K562 (cell line): Measurements from ENCODE around the gene KCNQ4. TPM values are rescaled to one million over a fixed set of nuclear protein-coding genes. Genes with fewer than 3 reads are reported as not detected.
A peak's percentile ranks its signal among the peaks of the same experiment; 100 is the strongest.

Experiments
- ATAC-seq: fragments of 200-7000 bp; cut with Tn5 transposase; 3 replicates; pipeline ENCODE4 v1.9.1; 2020; ENCODE audit warnings: moderate library complexity
- BruUV-seq: library from RNA; stranded (reverse); fragments of 400-500 nt; replicated peaks from 2 replicates; lab custom pipeline; 2021; lab: Mats Ljungman, UMichigan
- CTCF ChIA-PET: fragments of 300-600 bp; formaldehyde crosslinking; extraction: SDS; loops from one replicate; lab custom pipeline; 2021; ENCODE audit warnings: low intra/inter-chr PET ratio; lab: Yijun Ruan, JAX
- POLR2A ChIA-PET: fragments of 300-600, 350-650 bp; sonication (Branson Sonifier 250); formaldehyde crosslinking; extraction: SDS; loops from one replicate; lab custom pipeline; 2021; ENCODE audit warnings: antibody characterized with exemption, inconsistent platforms; lab: Yijun Ruan, JAX
- DNase-seq, 4 experiments: peaks; one replicate each; pipeline versions ENCODE4 v3.0.0 to v3.0.0-alpha.2; 2011 to 2018; ENCODE audit warnings: low spot score in 3 of 4, mixed read lengths in 3 of 4; ENCODE audit errors: extremely low read depth in 1 of 4
- FAIRE-seq: peaks from 2 replicates; lab custom pipeline; 2011; peaks lifted over from hg19 to GRCh38; lab: Jason Lieb, UNC
- H2AFZ ChIP-seq: 2 replicates; pipeline ENCODE4 v1.6.0; 2011; ENCODE audit warnings: low read depth, low read length, control low read depth, inconsistent platforms
- H3K27ac ChIP-seq: fragments of 200-600 bp; 3 replicates; pipeline ENCODE4 v1.8.0; 2011; ENCODE audit warnings: low read depth, mild to moderate bottlenecking, control low read depth, inconsistent platforms, low read length, moderate library complexity, mixed read lengths; ENCODE audit errors: extremely low read depth
- H3K27me3 ChIP-seq, 2 experiments: fragments of 300-600 bp in 1 of 2; 2 replicates in 1 of 2; 3 replicates in 1 of 2; pipeline versions ENCODE4 v1.6.0 to v1.8.0; 2011; ENCODE audit warnings: inconsistent platforms in 2 of 2, low read length in 2 of 2, mild to moderate bottlenecking in 1 of 2, mixed read lengths in 1 of 2, moderate library complexity in 1 of 2; ENCODE audit not compliant: control insufficient read depth in 2 of 2, insufficient read depth in 2 of 2
- H3K36me3 ChIP-seq: fragments of 300-600 bp; 3 replicates; pipeline ENCODE4 v1.8.0; 2011; ENCODE audit warnings: mild to moderate bottlenecking, low read length, inconsistent platforms; ENCODE audit not compliant: control insufficient read depth, insufficient read depth
- H3K4me1 ChIP-seq, 2 experiments: fragments of 200-600 bp in 1 of 2; replicated peaks in 1 of 2; 2 replicates in 1 of 2; 3 replicates in 1 of 2; pipeline versions ENCODE4 v1.5.1 to v1.8.0; 2011; ENCODE audit warnings: inconsistent platforms in 2 of 2, low read length in 2 of 2, mild to moderate bottlenecking in 1 of 2, mixed read lengths in 1 of 2, moderate library complexity in 1 of 2; ENCODE audit not compliant: control insufficient read depth in 2 of 2, insufficient read depth in 2 of 2
- H3K4me2 ChIP-seq: 2 replicates; pipeline ENCODE4 v1.6.1; 2011; ENCODE audit warnings: low read length, control low read depth, inconsistent platforms, mixed read lengths; ENCODE audit not compliant: insufficient read depth
- H3K4me3 ChIP-seq: fragments of 200-600 bp; sonication (generic), shearing (Covaris generic); 2 replicates; pipeline ENCODE4 v1.5.1; 2016; ENCODE audit warnings: control low read depth, inconsistent platforms
- H3K79me2 ChIP-seq: fragments of 200-600 bp; 3 replicates; pipeline ENCODE4 v1.8.0; 2011; ENCODE audit warnings: low read length, inconsistent platforms; ENCODE audit not compliant: control insufficient read depth, insufficient read depth
- H3K9ac ChIP-seq, 2 experiments: 2 replicates each; pipeline versions ENCODE4 v1.6.0 to v1.6.1; 2011; ENCODE audit warnings: low read depth in 2 of 2, low read length in 2 of 2, control low read depth in 1 of 2, inconsistent platforms in 1 of 2, mild to moderate bottlenecking in 1 of 2, mixed read lengths in 1 of 2; ENCODE audit not compliant: insufficient read depth in 1 of 2
- H3K9me1 ChIP-seq: one replicate; pipeline ENCODE4 v1.6.0; 2011; ENCODE audit warnings: inconsistent platforms, mild to moderate bottlenecking, low read length, moderate library complexity; ENCODE audit not compliant: control insufficient read depth, insufficient read depth
- H3K9me3 ChIP-seq: replicated peaks from 2 replicates; pipeline ENCODE4 v1.5.1; 2011; ENCODE audit warnings: low read depth, low read length, inconsistent platforms; ENCODE audit not compliant: control insufficient read depth, insufficient read depth
- H4K20me1 ChIP-seq: replicated peaks from 2 replicates; pipeline ENCODE4 v1.6.1; 2011; ENCODE audit warnings: low read length, inconsistent platforms, mixed read lengths; ENCODE audit not compliant: control insufficient read depth, insufficient read depth
- FOXM1 ChIP-seq, 2 experiments: fragments of 450-650 bp in 1 of 2; sonication (generic) in 1 of 2; formaldehyde crosslinking in 1 of 2; IDR thresholded peaks; 2 replicates each; pipeline versions ENCODE4 v1.6.1 to v1.9.0; 2017 to 2022; ENCODE audit warnings: low read depth in 2 of 2, mild to moderate bottlenecking in 2 of 2, missing genetic modification reagents in 1 of 2, moderate library complexity in 1 of 2
- GABPB2 ChIP-seq: fragments of 250-450 bp; sonication (Bioruptor Pico); conservative IDR thresholded peaks from 2 replicates; pipeline ENCODE4 v1.5.1; 2021; ENCODE audit warnings: mild to moderate bottlenecking
- KDM1A ChIP-seq, 2 experiments: fragments of 450-650 bp; IDR thresholded peaks; 2 replicates each; pipeline ENCODE4 v1.6.1; 2016; ENCODE audit warnings: mild to moderate bottlenecking in 2 of 2
- POLR3A ChIP-seq: IDR thresholded peaks from 2 replicates; pipeline ENCODE4 v1.6.1; 2011; ENCODE audit warnings: borderline replicate concordance, mild to moderate bottlenecking, moderate library complexity; ENCODE audit not compliant: insufficient read length, insufficient read depth; ENCODE audit errors: extremely low read depth
- RBM15 ChIP-seq: fragments of 200-400 bp; formaldehyde crosslinking; IDR thresholded peaks from 2 replicates; pipeline ENCODE4 v1.6.1; 2018; ENCODE audit warnings: mild to moderate bottlenecking, low read length, moderate library complexity; ENCODE audit not compliant: insufficient read depth
- THAP7 ChIP-seq: fragments of 250-450 bp; sonication (Bioruptor Pico); IDR thresholded peaks from 2 replicates; pipeline ENCODE4 v1.5.0; 2021
- ZBTB2 ChIP-seq: fragments of 450-650 bp; IDR thresholded peaks from 2 replicates; pipeline ENCODE4 v1.6.1; 2016; ENCODE audit warnings: antibody characterized with exemption
- ZFP36 ChIP-seq: fragments of 150-350 bp; IDR thresholded peaks from 2 replicates; pipeline ENCODE4 v1.6.1; 2018; ENCODE audit warnings: low read length, low read depth; ENCODE audit not compliant: partially characterized antibody
- WGBS: fragments of 100-300 bp; shearing (Covaris generic); methylation state at CpG from one replicate; pipeline ENCODE4 v1.1.6; 2016; ENCODE audit warnings: low coverage, mixed read lengths; ENCODE audit not compliant: insufficient coverage; ENCODE audit errors: missing lambda C conversion rate; 5-methylcytosine and 5-hydroxymethylcytosine counted together
- in situ Hi-C: fragments of 300-500 bp; cut with MboI; formaldehyde crosslinking; loops from 4 replicates; pipeline ENCODE4 v1.15.0; 2018; ENCODE audit warnings: inconsistent platforms, mixed read lengths
- intact Hi-C: fragments of 100-400 bp; cut with micrococcal nuclease; formaldehyde crosslinking; loops from 2 replicates; pipeline ENCODE4 v1.14.2; 2022
- polyA plus RNA-seq, 8 experiments: library from polyadenylated mRNA; depleted of rRNA in 4 of 8; stranded (reverse) in 5 of 8; unstranded in 3 of 8; fragments of >200 nt; fragmentation: Nextera tagmentation in 2 of 8; fragmentation: Illumina TruSeq in 1 of 8; extraction: Ambion mirVana in 2 of 8; extraction: Trizol in 1 of 8; gene quantifications; 2 replicates each; pipeline versions ENCODE4 v1.2.1 to v1.2.3, GENCODE V29; 2011 to 2014; ENCODE audit warnings: inconsistent platforms in 1 of 8, missing spikeins in 1 of 8
- total RNA-seq, 7 experiments: library from RNA; depleted of rRNA in 6 of 7; stranded (reverse); fragments of >200 nt in 6 of 7; fragmentation: Illumina TruSeq in 2 of 7; extraction: Trizol in 2 of 7; gene quantifications; 2 replicates each; pipeline versions ENCODE4 v1.2.1 to v1.2.3, GENCODE V29; 2011 to 2021; ENCODE audit warnings: low replicate concordance in 1 of 7

Gene KCNQ4
- total and polyA plus RNA-seq, 9 of the 15 experiments (the other 6 are each of a cell fraction or from before 2014, with no cell fraction given): 0.07 to 4.1 (median 0.79) TPM

- TF ChIP-seq ZBTB2 (no peak), GABPB2 (CRISPR knock-in tag) (no peak), RBM15 (no peak), POLR3A (no peak), THAP7 (CRISPR knock-in tag) (no peak), FOXM1 (IDR thresholded peaks at IDR 0.05; ENCODE audit: low read depth) (no peak), FOXM1 (CRISPR knock-in tag; IDR thresholded peaks at IDR 0.05; ENCODE audit: low read depth) (no peak)
These were observed 95.3 kb downstream of the KCNQ4 start (continued) for GRCh38 chr1:40878906-40879305.

- ATAC-seq (no peak), DNase-seq (no peak), FAIRE-seq (no peak)
- Histone ChIP-seq H3K27ac (no peak overlapping the region), H3K4me2 (no peak overlapping the region), H3K27me3 (no peaks in the 10 kb centered on the region; a peak in 1 of 5 replicates), H3K9me1 (no peaks in the 10 kb centered on the region), H3K9ac (peak overlapping the region in 1 of 2 experiments; percentile 15; a peak in 1 of 4 replicates), H3K79me2 (no peaks in the 10 kb centered on the region), H3K9me3 (no peaks in the 10 kb centered on the region), H3K4me1 (peaks cover 28 to 31% of the 10 kb centered on the region in 2 experiments; a peak in 4 of 5 replicates), H4K20me1 (no peaks in the 10 kb centered on the region), H3K4me3 (no peak overlapping the region), H2AFZ (peak overlapping the region; percentile 69), H3K36me3 (no peaks in the 10 kb centered on the region)
- in situ Hi-C loops (no loop called here), intact Hi-C loops (no loop called here)
- 53% methylated on average over 11 of the region's 11 CpGs for WGBS
- BruUV-seq: no TSS peak
- POLR2A ChIA-PET: interaction anchor here (0.7 kb wide), 1 partner anchor 123 kb away, joined by 5 read pairs; no protein-coding TSS in a partner anchor
- TF ChIP-seq KDM1A (IDR thresholded peaks at IDR 0.05): peak; percentile 22 to 32; a peak in 1 of 4 replicates
- TF ChIP-seq ZFP36: no peak
- CTCF ChIA-PET: no interaction called here
These were observed 96.0 kb downstream of the KCNQ4 start for GRCh38 chr1:40879482-40880175.
